G401.6 (cell line): ENCODE results near the gene CHRNA5.
"Not testable (repeated sequence)": the region's sequence is repeated elsewhere in the genome, so short reads cannot be mapped to it uniquely, and the experiment has no call there.

Source experiments
- FAIRE-seq: peaks from 2 replicates; lab custom pipeline; 2012; peaks lifted over from hg19 to GRCh38; lab: Jason Lieb, UNC

CHRNA5 gene

GRCh38 chr15:78565097-78565950 is at the start of gene CHRNA5:
Gene CHRNA5, plus strand, starts transcription at chr15:78565520. Its CDS starts 200 bp downstream, at chr15:78565720.
- FAIRE-seq: peak; percentile 90

- FAIRE-seq: not testable (repeated sequence)
Measured at GRCh38 chr15:78520035-78520434, 45.3 kb upstream of the CHRNA5 start.

- FAIRE-seq: no peak
Measured at GRCh38 chr15:78524230-78524629, 41.1 kb upstream of the CHRNA5 start.

- FAIRE-seq: no peak
Measured at GRCh38 chr15:78527325-78527724, 38.0 kb upstream of the CHRNA5 start.

GRCh38 chr15:78533331-78533730 is 32.0 kb upstream of the CHRNA5 start:
- no peak for FAIRE-seq

GRCh38 chr15:78536134-78536533 is 29.2 kb upstream of the CHRNA5 start:
- FAIRE-seq: no peak

GRCh38 chr15:78537266-78537905 is 27.9 kb upstream of the CHRNA5 start:
- FAIRE-seq: no peak

- FAIRE-seq: no peak
Measured at GRCh38 chr15:78538358-78538757, 27.0 kb upstream of the CHRNA5 start.

- not testable (repeated sequence) for FAIRE-seq
Measured at GRCh38 chr15:78539464-78540140, 25.7 kb upstream of the CHRNA5 start.

- FAIRE-seq: no peak
Measured at GRCh38 chr15:78540141-78540870, 25.0 kb upstream of the CHRNA5 start, which contains the start of gene PSMA4. Gene PSMA4, plus strand, starts transcription at chr15:78540444. Its CDS starts 1,484 bp downstream, at chr15:78541928.

- FAIRE-seq: no peak
Measured at GRCh38 chr15:78540871-78541743, 24.2 kb upstream of the CHRNA5 start.

GRCh38 chr15:78541744-78542034 is 23.6 kb upstream of the CHRNA5 start:
- no peak for FAIRE-seq

GRCh38 chr15:78542647-78543046 is 22.7 kb upstream of the CHRNA5 start:
- no peak for FAIRE-seq

- FAIRE-seq: no peak
Measured at GRCh38 chr15:78550194-78550593, 15.1 kb upstream of the CHRNA5 start.

- FAIRE-seq: no peak
Measured at GRCh38 chr15:78550815-78551214, 14.5 kb upstream of the CHRNA5 start.

- FAIRE-seq: no peak
Measured at GRCh38 chr15:78551902-78552301, 13.4 kb upstream of the CHRNA5 start.

- FAIRE-seq: peak; percentile 91
Measured at GRCh38 chr15:78552597-78552996, 12.7 kb upstream of the CHRNA5 start.

- FAIRE-seq: not testable (repeated sequence)
Measured at GRCh38 chr15:78560201-78560600, 5.1 kb upstream of the CHRNA5 start.

GRCh38 chr15:78561490-78561889 is 3.8 kb upstream of the CHRNA5 start:
- FAIRE-seq: no peak

- no peak for FAIRE-seq
Measured at GRCh38 chr15:78563092-78563491, 2.2 kb upstream of the CHRNA5 start.

- no peak for FAIRE-seq
Measured at GRCh38 chr15:78564743-78565096, 600 bp upstream of the CHRNA5 start.
